GM23338 (cell line): Measurements from ENCODE around the gene GAK.

ENCODE experiments used
- CREB1 ChIP-seq: fragments of 250-450 bp; sonication (Bioruptor Pico); IDR thresholded peaks from 2 replicates; pipeline ENCODE4 v1.5.0; 2020; ENCODE audit warnings: low read depth, mild to moderate bottlenecking, moderate library complexity
- CTCF ChIP-seq, 2 experiments: fragments of 200-600 bp in 1 of 2; sonication (generic) in 1 of 2; conservative IDR thresholded peaks; 2 replicates each; pipeline versions ENCODE4 v1.5.1 to v1.6.1; 2016 to 2017; ENCODE audit warnings: antibody characterized with exemption in 2 of 2, low read depth in 2 of 2, mild to moderate bottlenecking in 2 of 2, moderate library complexity in 1 of 2
- ETS1 ChIP-seq: IDR thresholded peaks from 2 replicates; pipeline ENCODE4 v1.6.1; 2016; ENCODE audit warnings: antibody characterized with exemption
- EZH2 ChIP-seq: fragments of 200-600 bp; sonication (generic); IDR thresholded peaks from one replicate; pipeline ENCODE4 v1.8.0; 2017; ENCODE audit warnings: antibody characterized with exemption, mild to moderate bottlenecking, low read depth; ENCODE audit not compliant: unreplicated experiment
- EZH2phosphoT487 ChIP-seq: fragments of 200-600 bp; sonication (generic); IDR thresholded peaks from one replicate; pipeline ENCODE4 v1.8.1; 2018; ENCODE audit warnings: antibody characterized with exemption; ENCODE audit not compliant: unreplicated experiment
- JUNB ChIP-seq: IDR thresholded peaks from one replicate; pipeline ENCODE4 v1.6.1; 2016; ENCODE audit warnings: antibody characterized with exemption; ENCODE audit not compliant: unreplicated experiment
- POLR2AphosphoS5 ChIP-seq: IDR thresholded peaks from 2 replicates; pipeline ENCODE4 v1.6.1; 2016; ENCODE audit warnings: antibody characterized with exemption, low read depth
- REST ChIP-seq: IDR thresholded peaks from one replicate; pipeline ENCODE4 v1.6.1; 2018; ENCODE audit warnings: antibody characterized with exemption; ENCODE audit not compliant: unreplicated experiment
- STAT1 ChIP-seq: IDR thresholded peaks from one replicate; pipeline ENCODE4 v1.6.1; 2016; ENCODE audit warnings: antibody characterized with exemption; ENCODE audit not compliant: unreplicated experiment
- ZNF331 ChIP-seq: fragments of 250-450 bp; sonication (Bioruptor Pico); IDR thresholded peaks from 2 replicates; pipeline ENCODE4 v1.5.0; 2020; ENCODE audit warnings: low read depth, mild to moderate bottlenecking, moderate library complexity

GRCh38 chr4:884259-884658 lies 47.9 kb downstream of the GAK start:
- TF ChIP-seq EZH2 (no peak), CTCF (conservative IDR thresholded peaks at IDR 0.05; ENCODE audit: low read depth in 2 of 2) (no peak), STAT1 (no peak), POLR2AphosphoS5 (no peak), JUNB (no peak), EZH2phosphoT487 (no peak), REST (no peak), ETS1 (no peak), CREB1 (CRISPR knock-in tag) (no peak), ZNF331 (no peak)
